Breast epithelium (tissue), 3 donors: ENCODE measurements around the gene CHD2.

Source experiments
- POLR2A ChIP-seq: fragments of 450-650 bp; IDR thresholded peaks from one replicate; pipeline ENCODE4 v1.6.1; 2016; ENCODE audit warnings: antibody characterized with exemption, mild to moderate bottlenecking, moderate library complexity
- POLR2AphosphoS5 ChIP-seq, 3 donors: sonication (generic); formaldehyde crosslinking; IDR thresholded peaks; one replicate each; pipeline ENCODE4 v1.6.1; 2017; ENCODE audit warnings: antibody characterized with exemption in 3 of 3
- TF ChIP-seq, protein P1 (sequence below), 3 donors: fragments of 450-650 bp; IDR thresholded peaks; one replicate each; pipeline ENCODE4 v1.5.1; 2016 to 2017; ENCODE audit warnings: antibody characterized with exemption in 3 of 3, mild to moderate bottlenecking in 3 of 3, moderate library complexity in 3 of 3

- TF ChIP-seq, protein P1, sequence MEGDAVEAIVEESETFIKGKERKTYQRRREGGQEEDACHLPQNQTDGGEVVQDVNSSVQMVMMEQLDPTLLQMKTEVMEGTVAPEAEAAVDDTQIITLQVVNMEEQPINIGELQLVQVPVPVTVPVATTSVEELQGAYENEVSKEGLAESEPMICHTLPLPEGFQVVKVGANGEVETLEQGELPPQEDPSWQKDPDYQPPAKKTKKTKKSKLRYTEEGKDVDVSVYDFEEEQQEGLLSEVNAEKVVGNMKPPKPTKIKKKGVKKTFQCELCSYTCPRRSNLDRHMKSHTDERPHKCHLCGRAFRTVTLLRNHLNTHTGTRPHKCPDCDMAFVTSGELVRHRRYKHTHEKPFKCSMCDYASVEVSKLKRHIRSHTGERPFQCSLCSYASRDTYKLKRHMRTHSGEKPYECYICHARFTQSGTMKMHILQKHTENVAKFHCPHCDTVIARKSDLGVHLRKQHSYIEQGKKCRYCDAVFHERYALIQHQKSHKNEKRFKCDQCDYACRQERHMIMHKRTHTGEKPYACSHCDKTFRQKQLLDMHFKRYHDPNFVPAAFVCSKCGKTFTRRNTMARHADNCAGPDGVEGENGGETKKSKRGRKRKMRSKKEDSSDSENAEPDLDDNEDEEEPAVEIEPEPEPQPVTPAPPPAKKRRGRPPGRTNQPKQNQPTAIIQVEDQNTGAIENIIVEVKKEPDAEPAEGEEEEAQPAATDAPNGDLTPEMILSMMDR (IDR thresholded peaks at IDR 0.05) = no peak
- TF ChIP-seq POLR2A (no peak), POLR2AphosphoS5 (IDR thresholded peaks at IDR 0.05) (no peak)
Observed at GRCh38 chr15:92853222-92853621, 46.9 kb upstream of the CHD2 start.
